Lower leg skin (tissue), 3 donors: ENCODE data around the gene EEIG2.

Source experiments
- POLR2A ChIP-seq, 2 donors: fragments of 450-650 bp; IDR thresholded peaks; one replicate each; pipeline ENCODE4 v1.6.1; 2016 to 2017; ENCODE audit warnings: antibody characterized with exemption in 2 of 2, mild to moderate bottlenecking in 1 of 2, moderate library complexity in 1 of 2
- TF ChIP-seq, protein P1 (sequence below), 3 donors: fragments of 450-650 bp; IDR thresholded peaks; one replicate each; pipeline ENCODE4 v1.5.1; 2016; ENCODE audit warnings: antibody characterized with exemption in 3 of 3, mild to moderate bottlenecking in 3 of 3, moderate library complexity in 2 of 3

DNA sequence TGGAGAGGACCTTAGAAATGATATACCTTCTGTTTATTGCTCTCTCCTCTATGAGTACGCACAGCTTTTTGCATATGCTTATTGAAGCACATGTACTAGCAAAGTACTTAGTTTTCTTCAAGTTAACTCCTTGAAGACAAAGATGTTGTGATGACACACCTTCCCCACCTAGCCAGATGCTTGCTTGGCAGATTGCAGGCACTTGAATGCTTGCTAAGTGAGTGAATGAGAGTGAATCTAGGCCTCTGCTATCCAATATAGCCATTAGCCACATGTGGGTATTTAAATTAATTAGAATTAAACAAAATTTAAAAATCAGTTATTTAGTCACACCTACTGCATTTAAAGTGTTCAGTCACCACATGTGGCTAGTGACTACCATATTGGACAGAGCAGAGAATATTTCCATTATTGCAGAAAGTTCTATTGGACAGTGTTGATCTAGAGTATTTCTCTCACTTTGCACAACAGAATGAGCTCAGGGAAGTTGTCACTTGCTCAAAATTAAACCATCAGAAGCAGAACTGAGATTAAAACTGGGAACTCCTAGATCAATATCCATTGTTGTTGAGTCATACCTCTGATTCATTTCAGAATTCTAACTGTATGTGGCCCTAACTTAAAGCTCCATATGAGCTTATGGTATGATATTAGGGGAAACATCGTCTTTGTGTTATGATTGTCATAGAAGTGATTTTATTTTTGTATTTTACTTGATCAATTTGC, 8.6 kb upstream of the EEIG2 start:
- TF ChIP-seq, protein P1, sequence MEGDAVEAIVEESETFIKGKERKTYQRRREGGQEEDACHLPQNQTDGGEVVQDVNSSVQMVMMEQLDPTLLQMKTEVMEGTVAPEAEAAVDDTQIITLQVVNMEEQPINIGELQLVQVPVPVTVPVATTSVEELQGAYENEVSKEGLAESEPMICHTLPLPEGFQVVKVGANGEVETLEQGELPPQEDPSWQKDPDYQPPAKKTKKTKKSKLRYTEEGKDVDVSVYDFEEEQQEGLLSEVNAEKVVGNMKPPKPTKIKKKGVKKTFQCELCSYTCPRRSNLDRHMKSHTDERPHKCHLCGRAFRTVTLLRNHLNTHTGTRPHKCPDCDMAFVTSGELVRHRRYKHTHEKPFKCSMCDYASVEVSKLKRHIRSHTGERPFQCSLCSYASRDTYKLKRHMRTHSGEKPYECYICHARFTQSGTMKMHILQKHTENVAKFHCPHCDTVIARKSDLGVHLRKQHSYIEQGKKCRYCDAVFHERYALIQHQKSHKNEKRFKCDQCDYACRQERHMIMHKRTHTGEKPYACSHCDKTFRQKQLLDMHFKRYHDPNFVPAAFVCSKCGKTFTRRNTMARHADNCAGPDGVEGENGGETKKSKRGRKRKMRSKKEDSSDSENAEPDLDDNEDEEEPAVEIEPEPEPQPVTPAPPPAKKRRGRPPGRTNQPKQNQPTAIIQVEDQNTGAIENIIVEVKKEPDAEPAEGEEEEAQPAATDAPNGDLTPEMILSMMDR (IDR thresholded peaks at IDR 0.05) = no peak
- no peak for TF ChIP-seq POLR2A (IDR thresholded peaks at IDR 0.05)
